Measurements from ENCODE around the gene WWC2.

Gene WWC2

GRCh38 chr4:183202523-183202922 lies 103.5 kb downstream of the WWC2 start:
- Histone ChIP-seq H3K9me3 (no peaks in the 10 kb centered on the region), H3K4me3 (ENCODE audit: low read depth in 1 of 2, low read length in 1 of 2) (no peak overlapping the region), H3K27ac (no peak overlapping the region), H3K36me3 (no peaks in the 10 kb centered on the region), H3K27me3 (no peaks in the 10 kb centered on the region), H3K4me1 (ENCODE audit: control insufficient read depth in 1 of 2, insufficient read depth in 1 of 2, low read depth in 1 of 2, low read length in 1 of 2) (no peaks in the 10 kb centered on the region)
- TF ChIP-seq CTCF (IDR thresholded peaks at IDR 0.05), result no peak

GRCh38 chr4:183204793-183205192 lies 105.7 kb downstream of the WWC2 start:
- Histone ChIP-seq H3K4me1 (ENCODE audit: control insufficient read depth in 1 of 2, insufficient read depth in 1 of 2, low read depth in 1 of 2, low read length in 1 of 2) (no peaks in the 10 kb centered on the region), H3K36me3 (no peaks in the 10 kb centered on the region), H3K27me3 (no peaks in the 10 kb centered on the region), H3K9me3 (no peaks in the 10 kb centered on the region), H3K4me3 (ENCODE audit: low read depth in 1 of 2, low read length in 1 of 2) (no peak overlapping the region), H3K27ac (no peak overlapping the region)
- TF ChIP-seq CTCF (IDR thresholded peaks at IDR 0.05), result no peak

GRCh38 chr4:183205193-183205592 lies 106.1 kb downstream of the WWC2 start:
- no peak for TF ChIP-seq CTCF (IDR thresholded peaks at IDR 0.05)
- Histone ChIP-seq H3K27me3 (no peaks in the 10 kb centered on the region), H3K36me3 (no peaks in the 10 kb centered on the region), H3K9me3 (no peaks in the 10 kb centered on the region), H3K4me1 (ENCODE audit: control insufficient read depth in 1 of 2, insufficient read depth in 1 of 2, low read depth in 1 of 2, low read length in 1 of 2) (no peaks in the 10 kb centered on the region), H3K4me3 (ENCODE audit: low read depth in 1 of 2, low read length in 1 of 2) (no peak overlapping the region), H3K27ac (no peak overlapping the region)

- no peak for TF ChIP-seq CTCF (IDR thresholded peaks at IDR 0.05)
- Histone ChIP-seq H3K4me3 (ENCODE audit: low read depth in 1 of 2, low read length in 1 of 2) (no peak overlapping the region), H3K4me1 (ENCODE audit: control insufficient read depth in 1 of 2, insufficient read depth in 1 of 2, low read depth in 1 of 2, low read length in 1 of 2) (no peaks in the 10 kb centered on the region), H3K27me3 (no peaks in the 10 kb centered on the region), H3K27ac (no peak overlapping the region), H3K36me3 (no peaks in the 10 kb centered on the region), H3K9me3 (no peaks in the 10 kb centered on the region)
Measured at GRCh38 chr4:183205709-183206108, 106.7 kb downstream of the WWC2 start.

- Histone ChIP-seq H3K9me3 (no peaks in the 10 kb centered on the region), H3K4me1 (ENCODE audit: control insufficient read depth in 1 of 2, insufficient read depth in 1 of 2, low read depth in 1 of 2, low read length in 1 of 2) (no peaks in the 10 kb centered on the region), H3K36me3 (no peaks in the 10 kb centered on the region), H3K27ac (no peak overlapping the region), H3K27me3 (no peaks in the 10 kb centered on the region), H3K4me3 (ENCODE audit: low read depth in 1 of 2, low read length in 1 of 2) (no peak overlapping the region)
- TF ChIP-seq CTCF (IDR thresholded peaks at IDR 0.05), result no peak
Measured at GRCh38 chr4:183211533-183211932, 112.5 kb downstream of the WWC2 start.

- no peaks in the 10 kb centered on the region for H3K9me3 ChIP-seq
- H3K4me1 ChIP-seq (ENCODE audit: control insufficient read depth in 1 of 2, insufficient read depth in 1 of 2, low read depth in 1 of 2, low read length in 1 of 2), result no peaks in the 10 kb centered on the region
- H3K4me3 ChIP-seq (ENCODE audit: low read depth in 1 of 2, low read length in 1 of 2), result no peak overlapping the region
- TF ChIP-seq CTCF (IDR thresholded peaks at IDR 0.05), result no peak
- no peaks in the 10 kb centered on the region for H3K27me3 ChIP-seq
- no peaks in the 10 kb centered on the region for H3K36me3 ChIP-seq
- H3K27ac ChIP-seq, result no peak overlapping the region
Measured at GRCh38 chr4:183213996-183214395, 114.9 kb downstream of the WWC2 start.

Data from neutrophil (primary cell).